Colon (tissue), 2 donors: ENCODE results near the gene PDS5B.
A peak's percentile ranks its signal among the peaks of the same experiment; 100 is the strongest.

Source experiments
- FAIRE-seq: peaks from 2 replicates; lab custom pipeline; 2012; peaks lifted over from hg19 to GRCh38; lab: Jason Lieb, UNC
- donor health status: control.
- donor health status: control.

Gene PDS5B

GRCh38 chr13:32588736-32589135, 2.5 kb downstream of the PDS5B start:
- no peak for FAIRE-seq

- FAIRE-seq = no peak
Measured at GRCh38 chr13:32589471-32589870, 3.2 kb downstream of the PDS5B start.

DNA sequence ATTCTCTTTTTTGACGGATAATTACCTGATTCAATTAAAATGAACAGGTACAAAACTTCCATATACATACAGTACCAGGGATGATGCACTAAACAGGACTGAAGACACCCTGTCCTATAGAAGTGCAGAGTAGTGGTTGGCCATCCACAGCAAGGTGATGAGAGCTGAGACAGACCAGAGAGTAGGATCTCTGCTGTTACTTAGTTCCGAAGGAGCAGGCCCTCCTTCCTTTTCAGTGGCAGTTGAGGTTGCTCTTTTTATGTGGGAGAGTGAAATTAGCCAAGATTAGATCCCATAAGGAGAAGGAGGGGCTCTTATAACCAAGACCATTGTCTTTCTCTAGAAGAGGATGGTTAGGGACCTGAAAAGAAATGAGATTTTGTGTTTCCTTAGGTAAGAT, 4.0 kb downstream of the PDS5B start:
- no peak for FAIRE-seq

DNA sequence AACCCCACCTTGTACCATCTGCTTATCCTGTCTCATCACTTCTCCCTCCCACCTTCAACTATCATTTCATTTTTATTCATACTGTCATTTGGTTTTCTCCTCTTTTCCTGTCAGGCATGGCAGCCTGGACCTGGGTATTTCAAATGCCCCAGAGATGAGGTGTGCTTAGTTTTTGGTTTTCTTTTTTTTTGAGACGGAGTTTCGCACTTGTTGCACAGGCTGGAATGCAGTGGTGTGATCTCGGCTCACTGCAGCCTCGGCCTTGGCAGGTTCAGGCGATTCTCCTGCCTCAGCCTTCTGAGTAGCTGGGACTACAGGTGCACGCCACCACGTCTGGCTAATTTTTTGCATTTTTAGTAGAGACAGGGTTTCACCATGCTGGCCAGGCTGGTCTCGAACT, 5.8 kb downstream of the PDS5B start:
- no peak for FAIRE-seq

- FAIRE-seq = no peak
Measured at GRCh38 chr13:32594157-32594738, 8.0 kb downstream of the PDS5B start.

GRCh38 chr13:32595306-32595705, 9.1 kb downstream of the PDS5B start:
- FAIRE-seq = no peak

DNA sequence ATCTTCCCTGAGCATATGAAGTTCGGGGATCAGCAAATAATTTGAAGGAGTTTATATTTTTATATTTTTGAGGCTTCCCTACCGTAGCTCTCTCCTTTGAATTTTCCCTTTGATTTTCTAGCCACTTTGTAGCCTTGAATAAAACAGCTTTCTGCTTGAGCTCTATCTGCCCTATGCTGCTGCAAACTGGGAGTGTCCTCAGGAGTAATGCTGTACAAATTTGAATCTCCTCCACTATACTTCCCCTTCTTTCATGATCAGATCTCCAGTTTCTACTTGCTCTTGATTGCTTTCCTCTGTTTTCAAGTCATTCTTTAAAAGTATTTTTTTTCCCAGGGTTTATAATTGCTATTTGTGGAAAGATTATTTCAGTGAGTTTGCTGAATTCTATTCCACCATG, 14.6 kb downstream of the PDS5B start:
- no peak for FAIRE-seq

GRCh38 chr13:32609428-32609827, 23.2 kb downstream of the PDS5B start:
- no peak for FAIRE-seq

GRCh38 chr13:32610538-32610937, 24.3 kb downstream of the PDS5B start:
- FAIRE-seq = no peak

- no peak for FAIRE-seq
Measured at GRCh38 chr13:32610977-32611376, 24.7 kb downstream of the PDS5B start.

GRCh38 chr13:32616883-32617511, 30.7 kb downstream of the PDS5B start:
- FAIRE-seq = no peak

DNA sequence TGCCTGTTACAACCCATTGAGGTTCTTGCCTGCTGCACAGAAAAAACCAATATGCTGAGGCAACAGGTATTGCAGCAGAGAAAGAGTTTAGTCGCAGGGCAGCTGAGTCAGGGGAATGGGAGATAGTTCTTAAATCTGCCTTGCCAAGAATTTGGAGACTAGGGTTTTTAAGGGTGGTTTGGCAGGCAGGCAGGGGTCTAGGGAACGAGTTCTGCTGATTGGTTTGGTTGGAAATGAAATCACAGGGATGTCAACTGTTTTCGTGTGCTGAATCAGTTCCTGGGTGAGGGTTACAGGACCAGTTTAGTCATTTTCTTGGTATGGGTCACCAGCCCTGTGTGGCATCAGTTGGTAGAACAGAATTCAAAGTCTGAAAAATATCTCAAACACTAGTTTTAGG, 36.6 kb downstream of the PDS5B start:
- FAIRE-seq = no peak

DNA sequence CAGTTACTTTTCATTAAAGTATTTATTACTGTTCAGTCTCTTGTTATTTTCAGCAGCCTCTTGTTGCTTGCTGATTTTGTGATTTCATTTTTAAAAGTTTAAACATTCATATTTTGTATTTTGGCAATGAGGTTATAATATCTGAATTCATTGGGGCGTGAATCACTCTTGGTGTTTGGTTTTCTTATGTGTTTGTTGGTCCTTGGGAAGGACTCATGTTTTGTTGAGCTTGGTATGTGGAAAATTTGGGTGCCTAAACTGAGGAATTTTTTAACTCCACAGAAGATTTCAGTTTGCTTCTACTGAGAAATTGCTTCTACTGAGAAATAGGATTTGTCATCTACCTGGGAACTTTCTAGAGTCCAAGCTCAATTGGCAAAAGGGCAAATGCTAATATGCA, 38.2 kb downstream of the PDS5B start:
- no peak for FAIRE-seq

GRCh38 chr13:32627793-32628192, 41.5 kb downstream of the PDS5B start:
- FAIRE-seq = no peak

DNA sequence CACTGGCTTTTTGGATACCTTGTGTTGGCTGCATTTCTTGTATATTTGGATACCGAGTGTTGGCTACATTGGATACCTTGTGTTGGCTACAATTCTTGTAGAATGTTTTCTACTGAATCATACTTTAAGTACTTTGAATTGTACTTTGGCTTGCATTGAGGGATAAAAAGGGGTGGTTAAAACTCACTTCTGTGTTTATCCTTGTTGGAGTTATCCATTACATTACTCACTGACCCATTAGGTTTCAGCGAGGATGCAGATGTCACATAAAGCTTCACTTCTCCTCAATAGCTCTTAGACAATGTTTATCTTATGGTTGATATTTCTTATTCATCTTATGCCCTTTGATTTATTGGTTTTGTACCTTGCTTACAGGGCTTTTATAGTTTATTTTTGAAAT, 43.1 kb downstream of the PDS5B start:
- FAIRE-seq = no peak

GRCh38 chr13:32629866-32630265, 43.6 kb downstream of the PDS5B start:
- no peak for FAIRE-seq

GRCh38 chr13:32632343-32632909, 46.2 kb downstream of the PDS5B start:
- no peak for FAIRE-seq

DNA sequence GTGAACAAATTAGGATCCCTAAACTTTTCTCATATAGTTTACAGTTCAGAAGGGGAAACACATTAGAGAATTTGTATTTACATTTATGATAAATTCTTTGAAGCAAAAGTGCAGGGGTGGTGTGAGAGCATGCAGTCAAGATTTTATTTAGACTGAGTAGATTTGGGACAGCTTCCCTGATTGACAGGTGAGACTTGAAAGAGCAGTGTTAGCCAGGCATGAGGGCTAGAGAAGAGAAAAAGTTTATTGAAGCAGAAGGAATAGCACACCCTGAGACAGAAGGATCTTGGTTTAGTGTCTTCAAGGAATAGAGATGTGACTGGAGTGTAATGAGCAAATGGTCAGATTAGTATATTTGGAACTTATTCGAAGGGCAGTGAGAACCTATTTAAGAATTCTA, 50.5 kb downstream of the PDS5B start:
- no peak for FAIRE-seq

DNA sequence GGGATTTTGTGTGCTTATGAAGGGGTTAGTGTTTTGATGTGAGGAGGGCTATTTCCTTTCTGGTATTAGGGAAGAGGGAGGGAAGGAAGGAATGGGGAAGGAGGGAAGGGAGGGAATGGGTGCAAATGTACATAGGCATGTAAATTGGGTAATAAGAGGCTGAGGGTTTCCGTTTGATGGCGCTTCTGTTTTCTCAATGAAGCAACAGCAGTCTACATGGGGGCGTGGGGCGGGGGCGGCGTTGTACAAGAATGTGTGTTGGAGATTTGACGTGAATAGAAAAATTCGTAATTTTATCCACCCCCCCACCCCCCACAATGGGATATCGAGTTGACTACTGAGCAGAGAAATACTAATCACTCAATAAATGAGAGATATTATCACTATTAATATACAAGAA, 52.5 kb downstream of the PDS5B start:
- no peak for FAIRE-seq

DNA sequence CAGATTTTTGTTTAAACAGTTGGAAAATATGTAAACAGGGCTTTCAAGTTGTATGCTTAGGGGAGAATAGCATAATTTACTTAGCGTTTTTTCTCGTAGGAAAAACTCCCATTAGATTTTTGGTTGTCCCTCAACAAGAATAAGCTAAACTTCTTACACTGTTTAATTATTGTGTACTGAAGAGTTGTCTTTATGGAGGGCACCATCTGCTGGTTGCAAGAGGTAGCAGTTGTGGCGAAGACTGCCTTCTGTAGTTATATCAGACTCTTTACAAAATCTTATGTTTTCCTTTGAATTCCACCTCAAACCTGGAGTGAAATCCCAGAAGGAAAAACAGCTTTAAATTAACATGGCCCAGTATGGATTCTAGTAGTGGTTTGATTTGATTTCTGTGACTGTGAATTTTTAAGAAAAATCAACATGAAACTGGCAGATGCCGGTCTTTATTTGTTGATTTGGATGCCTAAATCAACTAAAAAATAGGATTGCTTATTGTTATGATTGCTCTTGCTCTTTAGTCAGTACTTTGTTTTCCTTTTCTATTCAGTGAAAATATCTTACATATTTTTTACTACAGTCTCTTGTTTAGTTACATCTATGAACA, 53.4 kb downstream of the PDS5B start:
- peak; percentile 71 for FAIRE-seq

- FAIRE-seq = no peak
Measured at GRCh38 chr13:32642316-32642715, 56.1 kb downstream of the PDS5B start.

DNA sequence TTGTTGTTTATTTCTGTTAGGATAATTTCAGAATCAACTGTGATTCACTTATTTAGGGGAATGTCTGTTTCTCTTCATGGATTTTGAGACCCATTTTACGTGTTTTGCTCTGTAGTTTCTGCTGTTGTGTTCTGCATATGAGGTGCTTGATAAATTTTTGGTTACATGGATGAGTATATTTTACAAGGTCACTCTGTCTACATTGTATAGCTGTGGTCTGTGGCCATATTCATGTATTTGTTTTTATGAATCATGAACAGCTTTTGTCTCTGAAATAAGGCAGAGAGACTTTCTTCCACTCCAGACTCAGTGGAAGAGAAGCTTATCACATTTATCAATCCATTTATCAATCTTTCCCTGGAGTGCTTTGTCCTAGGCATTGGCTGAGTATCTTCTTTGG, 56.6 kb downstream of the PDS5B start:
- FAIRE-seq = no peak

GRCh38 chr13:32645854-32646253, 59.6 kb downstream of the PDS5B start:
- FAIRE-seq = no peak

GRCh38 chr13:32647926-32648325, 61.7 kb downstream of the PDS5B start:
- no peak for FAIRE-seq
